Peyer's patch (tissue), 4 donors: ENCODE data around the gene CEP85. TPM values are rescaled to one million over a fixed set of nuclear protein-coding genes. Genes with fewer than 3 reads are reported as not detected.

ENCODE experiments used
- DNase-seq, 3 donors: peaks; one replicate each; pipeline ENCODE4 v3.0.0-alpha.2; 2017 to 2019
- H3K27ac ChIP-seq, 4 donors: fragments of 200-600 bp; sonication (generic); one replicate each; pipeline ENCODE4 v1.5.1; 2016 to 2019
- H3K27me3 ChIP-seq, 2 donors: fragments of 200-600 bp; sonication (generic); one replicate each; pipeline ENCODE4 v1.5.1; 2019
- H3K36me3 ChIP-seq, 3 donors: fragments of 200-600 bp; sonication (generic); one replicate each; pipeline ENCODE4 v1.5.1; 2016 to 2019
- H3K4me1 ChIP-seq, 4 donors: fragments of 200-600 bp; sonication (generic); one replicate each; pipeline ENCODE4 v1.5.1; 2016 to 2019
- H3K4me3 ChIP-seq, 4 donors: fragments of 200-600 bp; sonication (generic); 1 replicate in 3 of 4; 2 replicates in 1 of 4; pipeline ENCODE4 v1.5.1; 2016 to 2019; ENCODE audit warnings: mild to moderate bottlenecking in 1 of 4
- H3K9me3 ChIP-seq, 4 donors: fragments of 200-600 bp; sonication (generic); one replicate each; pipeline ENCODE4 v1.5.1; 2016 to 2019; ENCODE audit warnings: mild to moderate bottlenecking in 1 of 4
- POLR2A ChIP-seq, 2 donors: fragments of 450-650 bp; IDR thresholded peaks; one replicate each; pipeline ENCODE4 v1.5.1; 2017; ENCODE audit warnings: antibody characterized with exemption in 2 of 2, mild to moderate bottlenecking in 2 of 2, moderate library complexity in 2 of 2
- total RNA-seq, 4 donors: library from RNA; depleted of rRNA; stranded (reverse); fragments of >200 nt; gene quantifications; one replicate each; pipeline ENCODE4 v1.1.0, GENCODE V29; 2016
- TF ChIP-seq, protein P1 (sequence below), 6 experiments: fragments of 450-650 bp in 4 of 6; fragments of 200-600 bp in 2 of 6; sonication (generic) in 1 of 6; IDR thresholded peaks; one replicate each; pipeline ENCODE4 v1.5.1; 2017 to 2019; ENCODE audit warnings: antibody characterized with exemption in 6 of 6, mild to moderate bottlenecking in 3 of 6, moderate library complexity in 1 of 6

The CEP85 gene
- total RNA-seq, 4 donors from 2014 or later = 11.0 to 32.2 (median 12.9) TPM

- H3K4me1 ChIP-seq = peaks cover 0 to 29% (median 17%) of the 10 kb centered on the region in 4 donors
- H3K36me3 ChIP-seq = peaks cover 0 to 12% (median 0%) of the 10 kb centered on the region in 3 donors
- H3K27ac ChIP-seq = peak overlapping the region in 3 of 4 donors; percentile 11 to 90 (median 21)
- H3K4me3 ChIP-seq = peak overlapping the region in 1 of 4 donors; percentile 60
- no peaks in the 10 kb centered on the region for H3K9me3 ChIP-seq
- DNase-seq = no peak
- no peaks in the 10 kb centered on the region for H3K27me3 ChIP-seq
- no peak for TF ChIP-seq POLR2A (IDR thresholded peaks at IDR 0.05)
- TF ChIP-seq, protein P1, sequence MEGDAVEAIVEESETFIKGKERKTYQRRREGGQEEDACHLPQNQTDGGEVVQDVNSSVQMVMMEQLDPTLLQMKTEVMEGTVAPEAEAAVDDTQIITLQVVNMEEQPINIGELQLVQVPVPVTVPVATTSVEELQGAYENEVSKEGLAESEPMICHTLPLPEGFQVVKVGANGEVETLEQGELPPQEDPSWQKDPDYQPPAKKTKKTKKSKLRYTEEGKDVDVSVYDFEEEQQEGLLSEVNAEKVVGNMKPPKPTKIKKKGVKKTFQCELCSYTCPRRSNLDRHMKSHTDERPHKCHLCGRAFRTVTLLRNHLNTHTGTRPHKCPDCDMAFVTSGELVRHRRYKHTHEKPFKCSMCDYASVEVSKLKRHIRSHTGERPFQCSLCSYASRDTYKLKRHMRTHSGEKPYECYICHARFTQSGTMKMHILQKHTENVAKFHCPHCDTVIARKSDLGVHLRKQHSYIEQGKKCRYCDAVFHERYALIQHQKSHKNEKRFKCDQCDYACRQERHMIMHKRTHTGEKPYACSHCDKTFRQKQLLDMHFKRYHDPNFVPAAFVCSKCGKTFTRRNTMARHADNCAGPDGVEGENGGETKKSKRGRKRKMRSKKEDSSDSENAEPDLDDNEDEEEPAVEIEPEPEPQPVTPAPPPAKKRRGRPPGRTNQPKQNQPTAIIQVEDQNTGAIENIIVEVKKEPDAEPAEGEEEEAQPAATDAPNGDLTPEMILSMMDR (IDR thresholded peaks at IDR 0.05) = no peak
These were observed 86.9 kb downstream of the CEP85 start for GRCh38 chr1:26320896-26321295.

DNA sequence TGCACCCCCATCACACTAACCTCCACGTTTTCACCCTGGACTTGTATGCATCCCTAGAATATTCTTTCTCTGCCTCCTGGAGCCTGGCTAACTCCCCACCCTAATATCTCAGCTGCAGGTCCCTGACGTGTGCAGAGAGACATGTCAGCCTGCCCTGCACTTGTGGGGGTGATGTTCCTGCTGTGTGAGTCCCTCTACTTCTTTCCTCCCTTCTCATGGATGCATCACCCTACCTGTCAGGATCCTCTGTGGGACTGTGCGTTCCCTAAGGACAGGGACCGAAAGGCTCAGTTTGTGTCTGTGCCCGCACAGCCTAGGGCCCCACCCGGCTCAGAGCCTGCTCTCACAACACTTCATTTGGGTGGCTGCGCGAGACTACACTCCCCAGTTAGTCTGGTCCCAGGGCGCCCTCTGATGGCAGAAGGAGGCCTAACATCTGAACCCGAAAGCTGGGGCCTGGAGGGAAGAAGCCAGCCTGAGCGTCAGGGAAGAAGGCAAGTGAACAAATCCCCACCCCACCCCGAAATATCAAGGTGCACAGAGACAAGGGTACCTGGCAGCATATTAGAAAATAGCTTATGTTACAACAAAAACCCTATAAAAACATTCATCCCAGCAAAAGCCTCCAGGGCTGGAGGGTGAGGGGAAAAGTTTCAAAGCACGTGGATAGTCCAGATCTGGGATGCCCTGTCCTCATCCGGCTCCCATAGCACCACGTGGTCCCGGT lies 87.5 kb downstream of the CEP85 start:
- Histone ChIP-seq H3K4me3 (peak overlapping the region in 1 of 4 donors; percentile 60), H3K4me1 (peaks cover 0 to 26% (median 17%) of the 10 kb centered on the region in 4 donors), H3K27me3 (no peaks in the 10 kb centered on the region), H3K9me3 (no peaks in the 10 kb centered on the region), H3K36me3 (peaks cover 0 to 12% (median 0%) of the 10 kb centered on the region in 3 donors), H3K27ac (peak overlapping the region in 3 of 4 donors; percentile 11 to 90 (median 21))
- peak; percentile 91 to 98 (median 98) for DNase-seq
- TF ChIP-seq POLR2A (IDR thresholded peaks at IDR 0.05) = no peak
- TF ChIP-seq, protein P1 (IDR thresholded peaks at IDR 0.05) = peak; percentile 79 to 95 (median 92)

DNA sequence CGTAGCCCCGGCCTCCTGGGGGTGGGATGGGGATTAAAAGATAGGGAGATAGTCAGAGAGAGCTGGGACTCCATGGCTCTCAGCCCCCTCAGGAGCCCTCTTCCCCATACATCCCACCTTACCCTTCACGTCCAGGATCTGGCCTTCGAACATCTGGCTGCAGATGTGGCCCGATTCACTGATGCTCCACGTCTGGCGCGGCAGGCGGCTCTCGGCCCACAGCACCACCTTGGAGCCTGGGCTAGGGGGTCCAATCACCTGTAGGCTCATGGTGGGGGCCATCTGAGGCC lies 88.0 kb downstream of the CEP85 start:
- H3K27ac ChIP-seq = peak overlapping the region in 1 of 4 donors; percentile 90
- TF ChIP-seq POLR2A (IDR thresholded peaks at IDR 0.05) = no peak
- TF ChIP-seq, protein P1 (IDR thresholded peaks at IDR 0.05) = no peak
- H3K4me1 ChIP-seq = peaks cover 0 to 26% (median 13%) of the 10 kb centered on the region in 4 donors
- peaks cover 0 to 12% (median 0%) of the 10 kb centered on the region in 3 donors for H3K36me3 ChIP-seq
- no peak overlapping the region for H3K4me3 ChIP-seq
- no peak for DNase-seq
- H3K9me3 ChIP-seq = no peaks in the 10 kb centered on the region
- no peaks in the 10 kb centered on the region for H3K27me3 ChIP-seq

DNA sequence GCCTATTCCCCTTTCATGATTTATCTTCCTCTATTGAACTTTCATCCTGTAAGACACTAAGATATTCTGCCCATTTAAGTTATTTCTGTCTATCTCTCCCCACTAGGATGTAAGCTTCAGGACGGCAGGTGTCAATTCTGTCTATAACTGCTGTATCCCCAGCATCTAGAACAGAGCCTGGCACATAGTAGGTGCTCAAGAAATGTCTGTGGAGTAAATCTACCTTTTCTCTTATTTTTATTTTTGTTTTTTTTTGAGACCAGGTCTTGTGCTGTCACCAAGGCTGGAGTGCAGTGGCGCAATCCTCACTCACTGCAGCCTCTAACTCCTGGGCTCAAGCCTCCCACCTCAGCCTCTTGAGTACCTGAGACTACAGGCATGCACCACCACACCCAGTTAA lies 89.4 kb downstream of the CEP85 start:
- H3K9me3 ChIP-seq = no peaks in the 10 kb centered on the region
- H3K27me3 ChIP-seq = no peaks in the 10 kb centered on the region
- H3K27ac ChIP-seq = no peak overlapping the region
- DNase-seq = no peak
- H3K36me3 ChIP-seq = peaks cover 0 to 15% (median 0%) of the 10 kb centered on the region in 3 donors
- H3K4me3 ChIP-seq = no peak overlapping the region
- H3K4me1 ChIP-seq = peaks cover 0 to 22% (median 9%) of the 10 kb centered on the region in 4 donors
- no peak for TF ChIP-seq POLR2A (IDR thresholded peaks at IDR 0.05)
- TF ChIP-seq, protein P1 (IDR thresholded peaks at IDR 0.05) = no peak

- DNase-seq = no peak
- H3K36me3 ChIP-seq = peaks cover 0 to 15% (median 0%) of the 10 kb centered on the region in 3 donors
- H3K4me3 ChIP-seq = no peak overlapping the region
- no peaks in the 10 kb centered on the region for H3K9me3 ChIP-seq
- peaks cover 0 to 22% (median 9%) of the 10 kb centered on the region in 4 donors for H3K4me1 ChIP-seq
- no peaks in the 10 kb centered on the region for H3K27me3 ChIP-seq
- H3K27ac ChIP-seq = no peak overlapping the region
- TF ChIP-seq, protein P1 (IDR thresholded peaks at IDR 0.05) = no peak
- TF ChIP-seq POLR2A (IDR thresholded peaks at IDR 0.05) = no peak
These were observed 90.5 kb downstream of the CEP85 start for GRCh38 chr1:26324550-26324949.
